Measurements from ENCODE around the gene TP53.

TP53 gene

GRCh38 chr17:7706631-7707354, 19.5 kb upstream of the TP53 start:
- DNase-seq: no peak

GRCh38 chr17:7705269-7706255, 18.3 kb upstream of the TP53 start:
- DNase-seq: no peak

GRCh38 chr17:7704601-7705268, 17.4 kb upstream of the TP53 start, which contains the start of gene EFNB3:
TSS of gene EFNB3 (plus strand) at chr17:7705202. CDS start at chr17:7705599, 397 bp downstream.
- DNase-seq: no peak

- DNase-seq: no peak
These were observed 16.5 kb upstream of the TP53 start for GRCh38 chr17:7703584-7704479.

GRCh38 chr17:7702776-7703175, 15.5 kb upstream of the TP53 start:
- DNase-seq: no peak

GRCh38 chr17:7701681-7702080, 14.4 kb upstream of the TP53 start:
- no peak for DNase-seq

- DNase-seq: no peak
These were observed 13.2 kb upstream of the TP53 start for GRCh38 chr17:7700510-7700909.

GRCh38 chr17:7697828-7698588, 10.7 kb upstream of the TP53 start:
- no peak for DNase-seq

- no peak for DNase-seq
These were observed 8.3 kb upstream of the TP53 start for GRCh38 chr17:7695586-7695985.

GRCh38 chr17:7688808-7689316, 1.6 kb upstream of the TP53 start:
- no peak for DNase-seq

GRCh38 chr17:7687908-7688807, 868 bp upstream of the TP53 start, which contains the start of gene WRAP53:
TSS of gene WRAP53 (plus strand) at chr17:7688477. CDS start at chr17:7688649, 172 bp downstream.
- peak; percentile 96 for DNase-seq

GRCh38 chr17:7686222-7687071, 843 bp downstream of the TP53 start:
- DNase-seq: peak; percentile 80

GRCh38 chr17:7685533-7686221, 1.6 kb downstream of the TP53 start:
- peak; percentile 90 for DNase-seq

- DNase-seq: no peak
These were observed 2.3 kb downstream of the TP53 start for GRCh38 chr17:7684851-7685532.

GRCh38 chr17:7677388-7678067, 9.8 kb downstream of the TP53 start:
- DNase-seq: no peak

GRCh38 chr17:7676533-7676932, 10.8 kb downstream of the TP53 start:
- no peak for DNase-seq

- no peak for DNase-seq
These were observed 12.4 kb downstream of the TP53 start for GRCh38 chr17:7674934-7675333.
